Thyroid gland (tissue), 4 donors: ENCODE results near the gene SLC35F1.

Experiments
- POLR2A ChIP-seq, 2 donors: fragments of 450-650 bp; IDR thresholded peaks; one replicate each; pipeline ENCODE4 v1.6.1; 2017; ENCODE audit warnings: antibody characterized with exemption in 2 of 2, mild to moderate bottlenecking in 2 of 2, moderate library complexity in 1 of 2
- TF ChIP-seq, protein P1 (sequence below), 6 experiments: fragments of 200-600 bp in 3 of 6; fragments of 450-650 bp in 3 of 6; sonication (generic) in 3 of 6; IDR thresholded peaks; one replicate each; pipeline ENCODE4 v1.5.1; 2016 to 2019; ENCODE audit warnings: antibody characterized with exemption in 6 of 6, mild to moderate bottlenecking in 2 of 6, inconsistent platforms in 1 of 6, moderate library complexity in 1 of 6

GRCh38 chr6:118146584-118146983 lies 239.5 kb downstream of the SLC35F1 start:
- TF ChIP-seq, protein P1, sequence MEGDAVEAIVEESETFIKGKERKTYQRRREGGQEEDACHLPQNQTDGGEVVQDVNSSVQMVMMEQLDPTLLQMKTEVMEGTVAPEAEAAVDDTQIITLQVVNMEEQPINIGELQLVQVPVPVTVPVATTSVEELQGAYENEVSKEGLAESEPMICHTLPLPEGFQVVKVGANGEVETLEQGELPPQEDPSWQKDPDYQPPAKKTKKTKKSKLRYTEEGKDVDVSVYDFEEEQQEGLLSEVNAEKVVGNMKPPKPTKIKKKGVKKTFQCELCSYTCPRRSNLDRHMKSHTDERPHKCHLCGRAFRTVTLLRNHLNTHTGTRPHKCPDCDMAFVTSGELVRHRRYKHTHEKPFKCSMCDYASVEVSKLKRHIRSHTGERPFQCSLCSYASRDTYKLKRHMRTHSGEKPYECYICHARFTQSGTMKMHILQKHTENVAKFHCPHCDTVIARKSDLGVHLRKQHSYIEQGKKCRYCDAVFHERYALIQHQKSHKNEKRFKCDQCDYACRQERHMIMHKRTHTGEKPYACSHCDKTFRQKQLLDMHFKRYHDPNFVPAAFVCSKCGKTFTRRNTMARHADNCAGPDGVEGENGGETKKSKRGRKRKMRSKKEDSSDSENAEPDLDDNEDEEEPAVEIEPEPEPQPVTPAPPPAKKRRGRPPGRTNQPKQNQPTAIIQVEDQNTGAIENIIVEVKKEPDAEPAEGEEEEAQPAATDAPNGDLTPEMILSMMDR (IDR thresholded peaks at IDR 0.05), result no peak
- TF ChIP-seq POLR2A (IDR thresholded peaks at IDR 0.05), result no peak
